MG63 (cell line): ENCODE measurements around the gene SIL1. TPM values are rescaled to one million over a fixed set of nuclear protein-coding genes. Genes with fewer than 3 reads are reported as not detected.

Experiments
- DNase-seq: peaks from one replicate; pipeline ENCODE4 v3.0.0-alpha.2; 2020
- H3K27me3 ChIP-seq: fragments of 250-450 bp; sonication (Bioruptor Pico); 2 replicates; pipeline ENCODE4 v1.5.1; 2020; ENCODE audit warnings: mild to moderate bottlenecking, moderate library complexity
- H3K36me3 ChIP-seq: fragments of 250-450 bp; sonication (Bioruptor Pico); 2 replicates; pipeline ENCODE4 v1.5.1; 2020; ENCODE audit warnings: mild to moderate bottlenecking, moderate library complexity
- H3K4me3 ChIP-seq: fragments of 250-450 bp; sonication (Bioruptor Pico); 2 replicates; pipeline ENCODE4 v1.5.1; 2020; ENCODE audit warnings: mild to moderate bottlenecking, moderate library complexity
- H3K9me3 ChIP-seq: fragments of 250-450 bp; sonication (Bioruptor Pico); 2 replicates; pipeline ENCODE4 v1.5.1; 2020; ENCODE audit warnings: mild to moderate bottlenecking, moderate library complexity
- total RNA-seq: library from RNA; depleted of rRNA; stranded (reverse); fragments of >200 nt; shearing (Covaris generic); gene quantifications from 2 replicates; pipeline ENCODE4 v1.2.3, GENCODE V29; 2014; ENCODE audit warnings: low replicate concordance

Gene SIL1
- total RNA-seq, 1 experiment from 2014 or later: 78.7 TPM

GRCh38 chr5:138949988-138950387 is 248.2 kb downstream of the SIL1 start:
- no peak for DNase-seq
- Histone ChIP-seq H3K9me3 (no peaks in the 10 kb centered on the region), H3K36me3 (peaks cover 13% of the 10 kb centered on the region), H3K27me3 (no peaks in the 10 kb centered on the region), H3K4me3 (no peak overlapping the region)

- H3K9me3 ChIP-seq: no peaks in the 10 kb centered on the region
- no peaks in the 10 kb centered on the region for H3K27me3 ChIP-seq
- H3K4me3 ChIP-seq: no peak overlapping the region
- peaks cover 13% of the 10 kb centered on the region for H3K36me3 ChIP-seq
- no peak for DNase-seq
Observed at GRCh38 chr5:138949223-138949574, 249.0 kb downstream of the SIL1 start.

- no peaks in the 10 kb centered on the region for H3K27me3 ChIP-seq
- H3K4me3 ChIP-seq: no peak overlapping the region
- no peak for DNase-seq
- H3K9me3 ChIP-seq: no peaks in the 10 kb centered on the region
- peaks cover 13% of the 10 kb centered on the region for H3K36me3 ChIP-seq
Observed at GRCh38 chr5:138948471-138949222, 249.5 kb downstream of the SIL1 start.

- no peak for DNase-seq
- peaks cover 13% of the 10 kb centered on the region for H3K36me3 ChIP-seq
- H3K4me3 ChIP-seq: no peak overlapping the region
- H3K9me3 ChIP-seq: no peaks in the 10 kb centered on the region
- no peaks in the 10 kb centered on the region for H3K27me3 ChIP-seq
Observed at GRCh38 chr5:138947780-138948179, 250.4 kb downstream of the SIL1 start.

- peaks cover 18% of the 10 kb centered on the region for H3K36me3 ChIP-seq
- DNase-seq: no peak
- no peaks in the 10 kb centered on the region for H3K9me3 ChIP-seq
- no peaks in the 10 kb centered on the region for H3K27me3 ChIP-seq
- no peak overlapping the region for H3K4me3 ChIP-seq
Observed at GRCh38 chr5:138946831-138947560, 251.2 kb downstream of the SIL1 start.

GRCh38 chr5:138946241-138946623 is 251.9 kb downstream of the SIL1 start:
- H3K27me3 ChIP-seq: no peaks in the 10 kb centered on the region
- DNase-seq: no peak
- H3K9me3 ChIP-seq: no peaks in the 10 kb centered on the region
- no peak overlapping the region for H3K4me3 ChIP-seq
- H3K36me3 ChIP-seq: peaks cover 20% of the 10 kb centered on the region

- H3K9me3 ChIP-seq: no peaks in the 10 kb centered on the region
- DNase-seq: no peak
- H3K36me3 ChIP-seq: peaks cover 20% of the 10 kb centered on the region
Observed at GRCh38 chr5:138945421-138946240, 252.5 kb downstream of the SIL1 start.

GRCh38 chr5:138944527-138945322 is 253.4 kb downstream of the SIL1 start:
- H3K9me3 ChIP-seq: no peaks in the 10 kb centered on the region
- DNase-seq: no peak
- no peaks in the 10 kb centered on the region for H3K27me3 ChIP-seq
- no peak overlapping the region for H3K4me3 ChIP-seq
- peaks cover 20% of the 10 kb centered on the region for H3K36me3 ChIP-seq

More at GRCh38 chr5:138945421-138946240, 252.5 kb downstream of the SIL1 start:
- H3K4me3 ChIP-seq: no peak overlapping the region
- no peaks in the 10 kb centered on the region for H3K27me3 ChIP-seq

- Histone ChIP-seq H3K9me3 (no peaks in the 10 kb centered on the region), H3K36me3 (peaks cover 20% of the 10 kb centered on the region), H3K4me3 (no peak overlapping the region), H3K27me3 (no peaks in the 10 kb centered on the region)
- DNase-seq: no peak
Observed at GRCh38 chr5:138943599-138944173, 254.5 kb downstream of the SIL1 start.

- no peaks in the 10 kb centered on the region for H3K9me3 ChIP-seq
- peaks cover 18% of the 10 kb centered on the region for H3K36me3 ChIP-seq
- no peaks in the 10 kb centered on the region for H3K27me3 ChIP-seq
- H3K4me3 ChIP-seq: no peak overlapping the region
- DNase-seq: no peak
Observed at GRCh38 chr5:138942861-138943260, 255.3 kb downstream of the SIL1 start.

GRCh38 chr5:138942066-138942465 is 256.1 kb downstream of the SIL1 start:
- no peak overlapping the region for H3K4me3 ChIP-seq
- H3K27me3 ChIP-seq: no peaks in the 10 kb centered on the region
- no peaks in the 10 kb centered on the region for H3K9me3 ChIP-seq
- peaks cover 13% of the 10 kb centered on the region for H3K36me3 ChIP-seq
- DNase-seq: no peak

- Histone ChIP-seq H3K9me3 (no peaks in the 10 kb centered on the region), H3K27me3 (no peaks in the 10 kb centered on the region), H3K4me3 (no peak overlapping the region), H3K36me3 (peaks cover 38% of the 10 kb centered on the region)
- DNase-seq: no peak
Observed at GRCh38 chr5:138938526-138938925, 259.6 kb downstream of the SIL1 start.

GRCh38 chr5:138937392-138938387 is 260.5 kb downstream of the SIL1 start:
- H3K27me3 ChIP-seq: no peaks in the 10 kb centered on the region
- peaks cover 46% of the 10 kb centered on the region for H3K36me3 ChIP-seq
- no peak for DNase-seq
- H3K4me3 ChIP-seq: no peak overlapping the region
- H3K9me3 ChIP-seq: no peaks in the 10 kb centered on the region

- H3K36me3 ChIP-seq: peaks cover 48% of the 10 kb centered on the region
- H3K9me3 ChIP-seq: no peaks in the 10 kb centered on the region
- H3K4me3 ChIP-seq: no peak overlapping the region
- no peaks in the 10 kb centered on the region for H3K27me3 ChIP-seq
- no peak for DNase-seq
Observed at GRCh38 chr5:138936968-138937345, 261.2 kb downstream of the SIL1 start.

GRCh38 chr5:138936225-138936967 is 261.8 kb downstream of the SIL1 start:
- Histone ChIP-seq H3K9me3 (no peaks in the 10 kb centered on the region), H3K36me3 (peaks cover 52% of the 10 kb centered on the region), H3K4me3 (no peak overlapping the region), H3K27me3 (no peaks in the 10 kb centered on the region)
- no peak for DNase-seq
